Measurements from ENCODE around the gene BCR. TPM values are rescaled to one million over a fixed set of nuclear protein-coding genes. Genes with fewer than 3 reads are reported as not detected.

BCR gene
- total RNA-seq, 2 donors from 2014 or later = 43.3 to 50.3 TPM

GRCh38 chr22:23218867-23219251 is 38.5 kb downstream of the BCR start:
- Mint-ChIP-seq H3K27me3 (no peaks in the 10 kb centered on the region), H3K4me1 (peaks cover 74% of the 10 kb centered on the region), H3K4me3 (peak overlapping the region; percentile 78), H3K36me3 (ENCODE audit: low read depth) (peaks cover 4% of the 10 kb centered on the region), H3K27ac (peak overlapping the region; percentile 87), H3K9me3 (no peaks in the 10 kb centered on the region)
- ATAC-seq (replicated peaks) = no peak

GRCh38 chr22:23219317-23219716 is 39.0 kb downstream of the BCR start:
- H3K9me3 Mint-ChIP-seq = no peaks in the 10 kb centered on the region
- H3K36me3 Mint-ChIP-seq (ENCODE audit: low read depth) = no peaks in the 10 kb centered on the region
- no peak for ATAC-seq (replicated peaks)
- peak overlapping the region; percentile 87 for H3K27ac Mint-ChIP-seq
- H3K4me1 Mint-ChIP-seq = peaks cover 74% of the 10 kb centered on the region
- no peaks in the 10 kb centered on the region for H3K27me3 Mint-ChIP-seq
- peak overlapping the region; percentile 78 for H3K4me3 Mint-ChIP-seq

- no peaks in the 10 kb centered on the region for H3K36me3 Mint-ChIP-seq (ENCODE audit: low read depth)
- peak overlapping the region; percentile 78 for H3K4me3 Mint-ChIP-seq
- no peaks in the 10 kb centered on the region for H3K27me3 Mint-ChIP-seq
- H3K27ac Mint-ChIP-seq = peak overlapping the region; percentile 87
- peak; percentile 88 for ATAC-seq (replicated peaks)
- H3K4me1 Mint-ChIP-seq = peaks cover 77% of the 10 kb centered on the region
- H3K9me3 Mint-ChIP-seq = no peaks in the 10 kb centered on the region
Observed at GRCh38 chr22:23219822-23220484, 39.6 kb downstream of the BCR start.

- Mint-ChIP-seq H3K27ac (peak overlapping the region; percentile 87), H3K36me3 (ENCODE audit: low read depth) (no peaks in the 10 kb centered on the region), H3K9me3 (no peaks in the 10 kb centered on the region), H3K4me3 (peak overlapping the region; percentile 78), H3K27me3 (no peaks in the 10 kb centered on the region), H3K4me1 (peaks cover 73% of the 10 kb centered on the region)
- peak; percentile 56 for ATAC-seq (replicated peaks)
Observed at GRCh38 chr22:23220485-23221350, 40.4 kb downstream of the BCR start.

GRCh38 chr22:23221351-23221804 is 41.1 kb downstream of the BCR start:
- Mint-ChIP-seq H3K36me3 (ENCODE audit: low read depth) (no peaks in the 10 kb centered on the region), H3K9me3 (no peaks in the 10 kb centered on the region), H3K27ac (peak overlapping the region; percentile 87), H3K4me3 (peak overlapping the region; percentile 78), H3K27me3 (no peaks in the 10 kb centered on the region), H3K4me1 (peaks cover 72% of the 10 kb centered on the region)
- no peak for ATAC-seq (replicated peaks)

GRCh38 chr22:23222033-23222792 is 41.9 kb downstream of the BCR start:
- H3K36me3 Mint-ChIP-seq (ENCODE audit: low read depth) = no peaks in the 10 kb centered on the region
- no peaks in the 10 kb centered on the region for H3K27me3 Mint-ChIP-seq
- no peak for ATAC-seq (replicated peaks)
- H3K27ac Mint-ChIP-seq = peak overlapping the region; percentile 87
- H3K4me3 Mint-ChIP-seq = peak overlapping the region; percentile 15
- H3K9me3 Mint-ChIP-seq = no peaks in the 10 kb centered on the region
- H3K4me1 Mint-ChIP-seq = peaks cover 65% of the 10 kb centered on the region

GRCh38 chr22:23222793-23223568 is 42.7 kb downstream of the BCR start:
- Mint-ChIP-seq H3K36me3 (ENCODE audit: low read depth) (no peaks in the 10 kb centered on the region), H3K27me3 (no peaks in the 10 kb centered on the region), H3K4me3 (peak overlapping the region; percentile 15), H3K4me1 (peaks cover 64% of the 10 kb centered on the region), H3K9me3 (no peaks in the 10 kb centered on the region), H3K27ac (peak overlapping the region; percentile 87)
- ATAC-seq (replicated peaks) = no peak

GRCh38 chr22:23223569-23224317 is 43.4 kb downstream of the BCR start:
- no peak for ATAC-seq (replicated peaks)
- H3K9me3 Mint-ChIP-seq = no peaks in the 10 kb centered on the region
- H3K4me3 Mint-ChIP-seq = peak overlapping the region; percentile 55
- H3K27ac Mint-ChIP-seq = peak overlapping the region; percentile 86
- no peaks in the 10 kb centered on the region for H3K27me3 Mint-ChIP-seq
- peaks cover 58% of the 10 kb centered on the region for H3K4me1 Mint-ChIP-seq
- peaks cover 2% of the 10 kb centered on the region for H3K36me3 Mint-ChIP-seq (ENCODE audit: low read depth)

- Mint-ChIP-seq H3K27ac (peak overlapping the region; percentile 81), H3K4me3 (peak overlapping the region; percentile 55), H3K36me3 (ENCODE audit: low read depth) (peaks cover 12% of the 10 kb centered on the region), H3K27me3 (no peaks in the 10 kb centered on the region), H3K4me1 (peaks cover 51% of the 10 kb centered on the region), H3K9me3 (no peaks in the 10 kb centered on the region)
- ATAC-seq (replicated peaks) = no peak
Observed at GRCh38 chr22:23224846-23225245, 44.5 kb downstream of the BCR start.

GRCh38 chr22:23225337-23225723 is 45.0 kb downstream of the BCR start:
- H3K4me3 Mint-ChIP-seq = peak overlapping the region; percentile 55
- peak overlapping the region; percentile 81 for H3K27ac Mint-ChIP-seq

GRCh38 chr22:23225724-23226496 is 45.6 kb downstream of the BCR start:
- peak overlapping the region; percentile 55 for H3K4me3 Mint-ChIP-seq
- peaks cover 12% of the 10 kb centered on the region for H3K36me3 Mint-ChIP-seq (ENCODE audit: low read depth)
- H3K27ac Mint-ChIP-seq = peak overlapping the region; percentile 81
- peak; percentile 76 for ATAC-seq (replicated peaks)
- no peaks in the 10 kb centered on the region for H3K9me3 Mint-ChIP-seq
- H3K27me3 Mint-ChIP-seq = no peaks in the 10 kb centered on the region
- H3K4me1 Mint-ChIP-seq = peaks cover 43% of the 10 kb centered on the region

More at GRCh38 chr22:23225337-23225723, 45.0 kb downstream of the BCR start:
- Mint-ChIP-seq H3K36me3 (ENCODE audit: low read depth) (peaks cover 12% of the 10 kb centered on the region), H3K9me3 (no peaks in the 10 kb centered on the region), H3K27me3 (no peaks in the 10 kb centered on the region), H3K4me1 (peaks cover 49% of the 10 kb centered on the region)
- peak; percentile 52 for ATAC-seq (replicated peaks)

GRCh38 chr22:23226497-23226850 is 46.2 kb downstream of the BCR start:
- Mint-ChIP-seq H3K27ac (peak overlapping the region; percentile 81), H3K9me3 (no peaks in the 10 kb centered on the region), H3K4me1 (peaks cover 39% of the 10 kb centered on the region), H3K4me3 (peak overlapping the region; percentile 55), H3K36me3 (ENCODE audit: low read depth) (peaks cover 12% of the 10 kb centered on the region), H3K27me3 (no peaks in the 10 kb centered on the region)
- no peak for ATAC-seq (replicated peaks)

- ATAC-seq (replicated peaks) = no peak
- H3K36me3 Mint-ChIP-seq (ENCODE audit: low read depth) = peaks cover 12% of the 10 kb centered on the region
- H3K9me3 Mint-ChIP-seq = no peaks in the 10 kb centered on the region
- H3K4me3 Mint-ChIP-seq = peak overlapping the region; percentile 21
- no peaks in the 10 kb centered on the region for H3K27me3 Mint-ChIP-seq
- peak overlapping the region; percentile 53 for H3K27ac Mint-ChIP-seq
- peaks cover 38% of the 10 kb centered on the region for H3K4me1 Mint-ChIP-seq
Observed at GRCh38 chr22:23227380-23227779, 47.1 kb downstream of the BCR start.

All from activated T-helper 17 cell treated with anti-CD3 and anti-CD28 coated beads, Interleukin-2, amount 50 U/mL, for 72 hours (primary cell).